Breast epithelium (tissue), 4 donors: ENCODE measurements around the gene ELOVL2. TPM values are rescaled to one million over a fixed set of nuclear protein-coding genes. Genes with fewer than 3 reads are reported as not detected.
A peak's percentile ranks its signal among the peaks of the same experiment; 100 is the strongest.

ENCODE experiments used
- DNase-seq, 2 donors: peaks; one replicate each; pipeline ENCODE4 v3.0.0-alpha.2; 2019; ENCODE audit warnings: low spot score in 2 of 2
- H3K27ac ChIP-seq, 2 donors: fragments of 200-600 bp; sonication (generic) in 1 of 2; one replicate each; pipeline ENCODE4 v1.5.1; 2016 to 2019; ENCODE audit warnings: mild to moderate bottlenecking in 1 of 2
- H3K27me3 ChIP-seq, 2 donors: fragments of 200-600 bp; sonication (generic) in 1 of 2; one replicate each; pipeline versions ENCODE4 v1.5.1 to v1.6.0; 2017 to 2019; ENCODE audit warnings: control low read depth in 1 of 2, mild to moderate bottlenecking in 1 of 2
- H3K36me3 ChIP-seq: fragments of 200-600 bp; one replicate; pipeline ENCODE4 v1.5.1; 2019
- H3K4me1 ChIP-seq, 2 donors: fragments of 200-600 bp; sonication (generic); one replicate each; pipeline ENCODE4 v1.5.1; 2016 to 2019; ENCODE audit warnings: control low read depth in 1 of 2
- H3K4me3 ChIP-seq, 3 donors: fragments of 200-600 bp; sonication (generic); 1 replicate in 2 of 3; 2 replicates in 1 of 3; pipeline ENCODE4 v1.5.1; 2016 to 2019; ENCODE audit warnings: mild to moderate bottlenecking in 3 of 3, moderate library complexity in 2 of 3
- H3K9me3 ChIP-seq, 2 donors: fragments of 200-600 bp; sonication (generic) in 1 of 2; one replicate each; pipeline ENCODE4 v1.5.1; 2016 to 2019; ENCODE audit warnings: control low read depth in 1 of 2
- CTCF ChIP-seq, 3 donors: fragments of 450-650 bp; IDR thresholded peaks; one replicate each; pipeline ENCODE4 v1.5.1; 2016 to 2017; ENCODE audit warnings: antibody characterized with exemption in 3 of 3, mild to moderate bottlenecking in 3 of 3, moderate library complexity in 3 of 3
- POLR2A ChIP-seq: fragments of 450-650 bp; IDR thresholded peaks from one replicate; pipeline ENCODE4 v1.6.1; 2016; ENCODE audit warnings: antibody characterized with exemption, mild to moderate bottlenecking, moderate library complexity
- POLR2AphosphoS5 ChIP-seq, 3 donors: sonication (generic); formaldehyde crosslinking; IDR thresholded peaks; one replicate each; pipeline ENCODE4 v1.6.1; 2017; ENCODE audit warnings: antibody characterized with exemption in 3 of 3
- intact Hi-C: fragments of 100-400 bp; cut with DNase I; formaldehyde crosslinking; loops from one replicate; pipeline ENCODE4 v1.15.1; 2023; ENCODE audit warnings: low total_unique reads
- total RNA-seq, 3 donors: library from RNA; depleted of rRNA; stranded (reverse); fragments of >200 nt; gene quantifications; one replicate each; pipeline ENCODE4 v1.1.0, GENCODE V29; 2016

The ELOVL2 gene
- total RNA-seq, 3 donors from 2014 or later = 0.64 to 11.1 (median 2.6) TPM

- peak in 2 of 3 donors; percentile 39 to 45 for TF ChIP-seq CTCF (IDR thresholded peaks at IDR 0.05)
- TF ChIP-seq POLR2A = no peak
- TF ChIP-seq POLR2AphosphoS5 (IDR thresholded peaks at IDR 0.05) = no peak
- no peaks in the 10 kb centered on the region for H3K9me3 ChIP-seq
- intact Hi-C loops = no loop called here
- no peaks in the 10 kb centered on the region for H3K27me3 ChIP-seq
- peak in 1 of 2 donors; percentile 75 for DNase-seq
- H3K27ac ChIP-seq = no peak overlapping the region
- H3K4me3 ChIP-seq = no peak overlapping the region
- H3K4me1 ChIP-seq = no peaks in the 10 kb centered on the region
- H3K36me3 ChIP-seq = no peaks in the 10 kb centered on the region
These were observed 89.5 kb downstream of the ELOVL2 start for GRCh38 chr6:10954590-10955010.

- DNase-seq = no peak
- Histone ChIP-seq H3K9me3 (no peaks in the 10 kb centered on the region), H3K27me3 (no peaks in the 10 kb centered on the region), H3K36me3 (no peaks in the 10 kb centered on the region), H3K4me3 (no peak overlapping the region), H3K27ac (no peak overlapping the region), H3K4me1 (no peaks in the 10 kb centered on the region)
- TF ChIP-seq POLR2A = no peak
- TF ChIP-seq CTCF (IDR thresholded peaks at IDR 0.05) = peak in 2 of 3 donors; percentile 34 to 39
- intact Hi-C loops = no loop called here
These were observed 92.3 kb downstream of the ELOVL2 start for GRCh38 chr6:10951675-10952282.

GRCh38 chr6:10949579-10950490, 94.3 kb downstream of the ELOVL2 start:
- no peak for DNase-seq
- H3K4me3 ChIP-seq = no peak overlapping the region
- H3K4me1 ChIP-seq = no peaks in the 10 kb centered on the region
- intact Hi-C loops = no loop called here
- TF ChIP-seq POLR2A (no peak), POLR2AphosphoS5 (IDR thresholded peaks at IDR 0.05) (no peak), CTCF (IDR thresholded peaks at IDR 0.05) (no peak)
- H3K27me3 ChIP-seq = no peaks in the 10 kb centered on the region
- no peak overlapping the region for H3K27ac ChIP-seq
- no peaks in the 10 kb centered on the region for H3K36me3 ChIP-seq
- H3K9me3 ChIP-seq = no peaks in the 10 kb centered on the region

GRCh38 chr6:10947966-10948365, 96.1 kb downstream of the ELOVL2 start:
- no peaks in the 10 kb centered on the region for H3K36me3 ChIP-seq
- no peak for DNase-seq
- H3K27me3 ChIP-seq = no peaks in the 10 kb centered on the region
- H3K4me1 ChIP-seq = no peaks in the 10 kb centered on the region
- intact Hi-C loops = no loop called here
- no peak overlapping the region for H3K4me3 ChIP-seq
- TF ChIP-seq POLR2A (no peak), CTCF (IDR thresholded peaks at IDR 0.05) (no peak), POLR2AphosphoS5 (IDR thresholded peaks at IDR 0.05) (no peak)
- no peak overlapping the region for H3K27ac ChIP-seq
- H3K9me3 ChIP-seq = no peaks in the 10 kb centered on the region

GRCh38 chr6:10945845-10946244, 98.3 kb downstream of the ELOVL2 start:
- H3K27me3 ChIP-seq = no peaks in the 10 kb centered on the region
- H3K4me1 ChIP-seq = no peaks in the 10 kb centered on the region
- H3K27ac ChIP-seq = no peak overlapping the region
- intact Hi-C loops = no loop called here
- no peak for DNase-seq
- H3K9me3 ChIP-seq = no peaks in the 10 kb centered on the region
- TF ChIP-seq POLR2A (no peak), POLR2AphosphoS5 (IDR thresholded peaks at IDR 0.05) (no peak), CTCF (IDR thresholded peaks at IDR 0.05) (no peak)
- no peaks in the 10 kb centered on the region for H3K36me3 ChIP-seq
- no peak overlapping the region for H3K4me3 ChIP-seq
